ENCODE results near the gene JUP. TPM values are rescaled to one million over a fixed set of nuclear protein-coding genes. Genes with fewer than 3 reads are reported as not detected.

The JUP gene
- total and polyA plus RNA-seq, 9 donors, result 18.6 to 65.2 (median 36.1) TPM

DNA sequence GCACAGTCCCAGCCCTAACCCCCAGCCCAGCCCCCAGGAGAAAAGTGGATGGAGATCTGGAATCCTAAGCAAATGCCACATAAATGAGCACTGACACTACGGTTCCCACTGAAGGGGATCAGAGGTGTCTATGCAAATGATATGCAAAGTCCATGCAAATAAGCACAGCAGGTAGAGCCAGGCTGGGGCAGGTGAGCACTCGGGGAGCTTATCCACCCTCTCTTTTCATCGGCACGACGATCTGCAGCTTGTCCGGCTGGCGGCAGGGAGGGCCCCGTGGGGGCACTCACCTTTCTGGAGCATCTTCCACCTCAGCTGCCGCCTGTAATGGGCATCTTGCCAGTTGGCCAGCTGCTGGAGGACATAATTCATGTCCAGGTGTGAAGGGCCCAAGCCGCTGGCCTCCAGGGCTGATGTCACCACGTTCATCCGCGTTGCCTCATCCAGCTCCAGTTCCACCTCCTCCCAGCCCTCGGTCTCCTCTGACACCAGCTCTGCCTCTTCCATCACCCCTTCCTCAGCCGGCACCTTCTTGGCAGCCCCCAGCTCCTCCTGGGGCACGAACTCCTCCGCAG is 61.9 kb downstream of the JUP start:
- Histone ChIP-seq H3K9me3 (replicated peaks; ENCODE audit: control insufficient read depth, low read depth, low read length) (no peaks in the 10 kb centered on the region), H3K4me1 (ENCODE audit: control insufficient read depth, insufficient read depth, low read length) (no peaks in the 10 kb centered on the region), H3K36me3 (ENCODE audit: control insufficient read depth, insufficient read depth, low read length) (no peaks in the 10 kb centered on the region), H3K27ac (ENCODE audit: low read length) (no peak overlapping the region), H3K4me3 (ENCODE audit: low read length) (no peak overlapping the region), H3K27me3 (ENCODE audit: control insufficient read depth, insufficient read depth, low read length) (no peaks in the 10 kb centered on the region)
- no peak for DNase-seq
- WGBS (ENCODE audit: insufficient coverage), result 42% methylated on average over 17 of the region's 17 CpGs

GRCh38 chr17:41723801-41724475 is 62.6 kb downstream of the JUP start:
- 100% methylated on average over 1 of the region's 12 CpGs for WGBS (ENCODE audit: insufficient coverage)
- no peaks in the 10 kb centered on the region for H3K9me3 ChIP-seq (replicated peaks; ENCODE audit: control insufficient read depth, low read depth, low read length)
- DNase-seq, result no peak
- no peaks in the 10 kb centered on the region for H3K36me3 ChIP-seq (ENCODE audit: control insufficient read depth, insufficient read depth, low read length)
- H3K4me1 ChIP-seq (ENCODE audit: control insufficient read depth, insufficient read depth, low read length), result no peaks in the 10 kb centered on the region
- no peak overlapping the region for H3K4me3 ChIP-seq (ENCODE audit: low read length)
- no peaks in the 10 kb centered on the region for H3K27me3 ChIP-seq (ENCODE audit: control insufficient read depth, insufficient read depth, low read length)
- H3K27ac ChIP-seq (ENCODE audit: low read length), result no peak overlapping the region

DNA sequence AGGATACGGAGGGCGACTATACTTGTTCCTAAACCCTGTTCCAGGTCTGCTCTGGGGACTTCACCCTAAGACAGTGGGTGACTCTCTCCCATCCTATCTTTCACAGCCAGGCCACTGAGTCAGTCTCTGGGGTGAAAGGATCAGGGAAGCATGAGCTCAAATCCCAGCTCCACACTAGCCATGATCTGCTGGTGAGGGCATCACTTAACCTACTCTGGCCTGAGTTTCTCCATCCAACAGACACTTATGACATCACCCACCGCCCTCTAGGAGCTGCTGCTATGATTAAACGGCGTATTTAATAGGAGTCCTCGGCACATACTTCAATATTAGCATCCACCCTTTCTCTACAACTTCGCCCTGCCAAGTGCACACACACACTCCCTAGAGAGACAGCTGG is 64.3 kb downstream of the JUP start:
- Histone ChIP-seq H3K27me3 (ENCODE audit: control insufficient read depth, insufficient read depth, low read length) (no peaks in the 10 kb centered on the region), H3K9me3 (replicated peaks; ENCODE audit: control insufficient read depth, low read depth, low read length) (no peaks in the 10 kb centered on the region), H3K4me3 (ENCODE audit: low read length) (no peak overlapping the region), H3K27ac (ENCODE audit: low read length) (no peak overlapping the region), H3K36me3 (ENCODE audit: control insufficient read depth, insufficient read depth, low read length) (no peaks in the 10 kb centered on the region), H3K4me1 (ENCODE audit: control insufficient read depth, insufficient read depth, low read length) (no peaks in the 10 kb centered on the region)
- no peak for DNase-seq
- 83% methylated on average over 3 of the region's 7 CpGs for WGBS (ENCODE audit: insufficient coverage)

DNA sequence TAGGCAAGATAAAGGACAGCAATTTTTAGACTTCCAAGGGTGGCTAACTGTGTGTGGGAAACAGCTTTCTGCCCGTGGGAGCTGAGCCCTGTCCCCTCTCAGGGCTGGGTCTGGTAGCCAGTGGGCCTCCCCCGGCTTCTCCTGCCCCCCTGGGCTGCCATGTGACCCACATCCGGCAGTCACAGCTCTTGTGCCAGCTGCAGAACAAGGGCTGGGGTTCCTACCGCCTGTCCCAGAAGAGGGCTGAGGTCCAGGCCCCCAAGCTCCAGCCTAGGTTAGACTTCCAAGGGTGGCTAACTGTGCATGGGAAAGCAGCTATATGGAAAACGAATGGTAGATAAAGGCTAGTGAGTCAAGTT is 68.2 kb downstream of the JUP start:
- no peaks in the 10 kb centered on the region for H3K27me3 ChIP-seq (ENCODE audit: control insufficient read depth, insufficient read depth, low read length)
- 60% methylated on average over 5 of the region's 5 CpGs for WGBS (ENCODE audit: insufficient coverage)
- H3K9me3 ChIP-seq (replicated peaks; ENCODE audit: control insufficient read depth, low read depth, low read length), result no peaks in the 10 kb centered on the region
- no peak overlapping the region for H3K4me3 ChIP-seq (ENCODE audit: low read length)
- no peaks in the 10 kb centered on the region for H3K4me1 ChIP-seq (ENCODE audit: control insufficient read depth, insufficient read depth, low read length)
- DNase-seq, result no peak
- no peak overlapping the region for H3K27ac ChIP-seq (ENCODE audit: low read length)
- no peaks in the 10 kb centered on the region for H3K36me3 ChIP-seq (ENCODE audit: control insufficient read depth, insufficient read depth, low read length)

DNA sequence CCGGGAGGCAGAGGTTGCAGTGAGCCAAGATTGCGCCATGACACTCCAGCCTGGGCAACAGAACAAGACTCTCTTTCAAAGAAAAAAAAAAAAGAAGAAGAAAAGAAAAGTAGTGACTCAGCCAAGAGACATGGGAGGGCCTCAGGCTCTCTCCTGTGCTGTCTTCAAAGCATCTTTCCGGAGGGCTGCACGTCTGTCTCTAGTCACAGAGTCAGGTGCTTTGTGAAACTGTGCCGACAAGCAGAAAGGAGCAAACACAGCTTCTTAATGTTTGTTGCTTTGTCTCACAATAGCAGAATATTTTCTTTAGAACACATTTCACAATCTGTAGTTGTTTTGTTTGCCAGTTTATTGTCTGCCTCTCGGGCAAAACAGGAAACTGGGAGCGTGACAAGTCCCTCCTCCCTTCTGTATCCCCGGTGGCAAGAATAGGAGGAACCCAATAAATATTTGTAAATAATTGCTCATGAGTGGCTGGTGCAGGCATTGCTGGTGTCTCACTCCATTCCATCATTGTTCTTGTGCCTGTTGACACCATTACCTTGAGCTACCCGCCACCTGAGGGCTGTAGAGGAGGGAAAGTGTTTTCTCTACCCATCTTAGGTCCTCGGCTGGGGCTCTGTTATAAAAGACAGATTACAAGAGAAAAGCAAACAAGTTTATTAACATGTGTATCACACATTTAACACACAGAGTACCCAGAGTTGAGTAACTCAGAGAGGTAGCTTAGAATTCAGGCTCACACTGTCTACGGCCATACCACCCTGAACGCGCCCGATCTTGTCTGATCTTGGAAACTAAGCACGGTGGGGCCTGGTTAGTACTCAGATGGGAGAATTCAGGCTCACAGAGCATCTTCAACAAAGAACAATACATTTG is 68.9 kb downstream of the JUP start:
- Histone ChIP-seq H3K4me3 (ENCODE audit: low read length) (no peak overlapping the region), H3K9me3 (replicated peaks; ENCODE audit: control insufficient read depth, low read depth, low read length) (no peaks in the 10 kb centered on the region), H3K27ac (ENCODE audit: low read length) (no peak overlapping the region), H3K36me3 (ENCODE audit: control insufficient read depth, insufficient read depth, low read length) (no peaks in the 10 kb centered on the region), H3K4me1 (ENCODE audit: control insufficient read depth, insufficient read depth, low read length) (no peaks in the 10 kb centered on the region), H3K27me3 (ENCODE audit: control insufficient read depth, insufficient read depth, low read length) (no peaks in the 10 kb centered on the region)
- no peak for DNase-seq
- WGBS (ENCODE audit: insufficient coverage), result 45% methylated on average over 2 of the region's 15 CpGs

DNA sequence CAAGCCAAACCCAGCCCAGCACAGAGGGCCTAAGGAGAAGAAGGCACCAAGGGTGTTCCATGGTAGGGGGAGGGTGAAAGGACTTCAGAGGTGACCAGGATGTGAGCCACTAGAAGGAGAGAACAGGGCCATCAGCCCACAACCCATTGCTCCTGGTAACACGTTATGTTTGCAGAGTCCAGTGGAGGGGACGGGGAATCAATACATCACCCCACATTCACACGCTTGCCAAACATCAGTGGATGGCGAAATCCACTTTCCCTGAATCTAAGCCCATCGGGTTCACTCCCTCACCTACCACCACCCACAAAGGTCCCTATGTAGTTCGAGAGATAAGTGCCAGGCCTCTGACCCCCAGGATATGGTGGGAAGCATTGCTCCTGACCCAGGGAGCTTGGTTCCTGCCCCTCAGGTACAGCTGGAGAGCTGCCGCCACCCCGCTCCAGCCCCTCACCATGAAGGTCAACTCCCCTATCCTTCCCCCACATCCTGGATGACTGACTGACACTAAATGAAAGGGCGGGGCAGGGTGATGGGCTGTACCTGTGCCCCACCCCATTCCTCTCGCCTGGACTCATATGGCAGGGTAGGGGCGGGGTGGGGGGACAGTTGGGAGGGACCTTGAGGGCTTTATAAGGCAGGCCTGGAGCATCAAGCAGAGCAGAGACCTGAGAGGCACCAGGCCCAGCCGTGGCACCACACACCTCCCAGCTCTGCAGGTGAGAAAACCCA is 74.7 kb downstream of the JUP start, which contains the start of gene GAST:
GAST (plus strand) TSS at position 663 of the 732 bp plus-strand sequence. CDS start 3,106 bp downstream, outside the sequence.
- 95% methylated on average over 3 of the region's 12 CpGs for WGBS (ENCODE audit: insufficient coverage)

GRCh38 chr17:41710472-41711090 is 75.9 kb downstream of the JUP start:
- no peaks in the 10 kb centered on the region for H3K9me3 ChIP-seq (replicated peaks; ENCODE audit: control insufficient read depth, low read depth, low read length)
- 83% methylated on average over 2 of the region's 8 CpGs for WGBS (ENCODE audit: insufficient coverage)

More for the DNA sequence above, 74.7 kb downstream of the JUP start, which contains the start of gene GAST:
- Histone ChIP-seq H3K36me3 (ENCODE audit: control insufficient read depth, insufficient read depth, low read length) (no peaks in the 10 kb centered on the region), H3K9me3 (replicated peaks; ENCODE audit: control insufficient read depth, low read depth, low read length) (no peaks in the 10 kb centered on the region), H3K4me3 (ENCODE audit: low read length) (no peak within 1 kb of the TSS), H3K27me3 (ENCODE audit: control insufficient read depth, insufficient read depth, low read length) (peaks cover 9% of the 10 kb centered on the region), H3K4me1 (ENCODE audit: control insufficient read depth, insufficient read depth, low read length) (no peaks in the 10 kb centered on the region), H3K27ac (ENCODE audit: low read length) (no peak within 1 kb of the TSS)
- DNase-seq, result no peak

DNA sequence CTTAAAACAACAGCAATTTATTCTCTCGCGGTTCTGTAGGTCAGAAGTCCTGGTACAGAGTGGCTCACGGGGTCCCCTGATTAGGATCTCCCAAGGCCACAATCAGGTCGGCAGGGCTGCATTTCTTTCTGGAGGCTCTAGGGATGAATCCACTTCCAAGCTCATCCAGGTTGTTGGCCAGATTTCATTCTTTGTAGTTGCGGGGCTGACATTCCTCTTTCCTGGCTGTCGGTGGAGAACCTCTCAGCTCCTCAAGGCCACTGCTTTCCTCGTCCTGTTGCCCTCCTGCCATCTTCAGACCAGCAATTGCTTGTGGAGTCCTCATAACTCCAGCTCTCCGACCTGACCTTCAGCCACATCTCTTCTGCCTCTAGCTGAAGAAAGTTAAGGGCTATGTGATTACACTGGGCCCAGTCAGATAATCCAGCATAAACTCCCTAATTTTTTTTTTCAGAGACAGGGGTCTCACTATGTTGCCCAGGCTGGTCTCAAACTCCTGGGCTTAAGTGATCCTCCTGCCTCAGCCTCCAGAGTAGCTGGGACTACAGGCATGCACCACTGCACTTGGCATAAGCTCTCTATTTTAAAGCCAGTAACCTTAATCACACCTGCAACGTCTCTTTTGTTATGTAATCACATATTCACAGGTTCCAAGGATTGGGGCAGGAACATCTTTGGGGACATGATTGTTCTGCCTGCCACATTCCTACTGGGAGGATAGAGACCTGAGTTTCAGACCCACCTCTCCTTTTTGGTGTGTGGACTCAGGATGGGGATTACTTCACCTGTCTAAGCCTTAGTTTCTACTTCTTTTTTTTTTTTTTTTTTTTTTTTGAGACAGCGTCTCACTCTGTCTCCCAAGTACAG is 78.5 kb downstream of the JUP start:
- Histone ChIP-seq H3K27ac (ENCODE audit: low read length) (no peak overlapping the region), H3K4me1 (ENCODE audit: control insufficient read depth, insufficient read depth, low read length) (no peaks in the 10 kb centered on the region), H3K4me3 (ENCODE audit: low read length) (no peak overlapping the region), H3K27me3 (ENCODE audit: control insufficient read depth, insufficient read depth, low read length) (peaks cover 9% of the 10 kb centered on the region), H3K36me3 (ENCODE audit: control insufficient read depth, insufficient read depth, low read length) (no peaks in the 10 kb centered on the region), H3K9me3 (replicated peaks; ENCODE audit: control insufficient read depth, low read depth, low read length) (no peaks in the 10 kb centered on the region)
- DNase-seq, result no peak
- 71% methylated on average over 7 of the region's 10 CpGs for WGBS (ENCODE audit: insufficient coverage)

More at GRCh38 chr17:41710472-41711090, 75.9 kb downstream of the JUP start:
- DNase-seq, result no peak
- Histone ChIP-seq H3K4me3 (ENCODE audit: low read length) (no peak overlapping the region), H3K36me3 (ENCODE audit: control insufficient read depth, insufficient read depth, low read length) (no peaks in the 10 kb centered on the region), H3K4me1 (ENCODE audit: control insufficient read depth, insufficient read depth, low read length) (no peaks in the 10 kb centered on the region), H3K27me3 (ENCODE audit: control insufficient read depth, insufficient read depth, low read length) (peaks cover 9% of the 10 kb centered on the region), H3K27ac (ENCODE audit: low read length) (no peak overlapping the region)
